GM21786 (cell line): ENCODE measurements around the gene B4GALT6.
A peak's percentile ranks its signal among the peaks of the same experiment; 100 is the strongest.
"Not testable (repeated sequence)": the region's sequence is repeated elsewhere in the genome, so short reads cannot be mapped to it uniquely, and the experiment has no call there.

Source experiments
- ATAC-seq: cut with Tn5 transposase; IDR thresholded peaks from one replicate; pipeline ENCODE4 v1.9.1; 2021; ENCODE audit not compliant: unreplicated experiment

The B4GALT6 gene

GRCh38 chr18:31684279-31685096 lies at the start of gene B4GALT6:
B4GALT6 (minus strand) TSS chr18:31684581; CDS start chr18:31684426, 155 bp downstream.
- peak; percentile 25 for ATAC-seq

GRCh38 chr18:31731628-31732027 lies 47.2 kb upstream of the B4GALT6 start:
- ATAC-seq: no peak

DNA sequence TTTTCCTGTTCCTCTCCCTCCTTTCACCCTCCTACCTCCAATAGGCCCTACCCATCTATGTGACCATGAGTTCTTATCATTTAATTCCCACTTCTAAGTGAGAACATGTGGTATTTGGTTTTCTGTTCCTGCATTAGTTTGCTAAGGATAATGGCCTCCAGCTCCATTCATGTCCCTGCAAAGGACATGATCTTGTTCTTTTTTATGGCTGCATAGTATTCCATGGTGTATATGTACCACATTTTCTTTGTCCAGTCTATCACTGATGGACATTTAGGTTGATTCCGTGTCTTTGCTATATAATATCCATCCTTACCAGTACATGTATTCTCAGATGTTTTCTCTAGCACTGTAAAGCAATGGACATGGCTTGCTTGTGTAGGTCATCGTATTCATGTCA lies 44.8 kb upstream of the B4GALT6 start:
- ATAC-seq: not testable (repeated sequence)

DNA sequence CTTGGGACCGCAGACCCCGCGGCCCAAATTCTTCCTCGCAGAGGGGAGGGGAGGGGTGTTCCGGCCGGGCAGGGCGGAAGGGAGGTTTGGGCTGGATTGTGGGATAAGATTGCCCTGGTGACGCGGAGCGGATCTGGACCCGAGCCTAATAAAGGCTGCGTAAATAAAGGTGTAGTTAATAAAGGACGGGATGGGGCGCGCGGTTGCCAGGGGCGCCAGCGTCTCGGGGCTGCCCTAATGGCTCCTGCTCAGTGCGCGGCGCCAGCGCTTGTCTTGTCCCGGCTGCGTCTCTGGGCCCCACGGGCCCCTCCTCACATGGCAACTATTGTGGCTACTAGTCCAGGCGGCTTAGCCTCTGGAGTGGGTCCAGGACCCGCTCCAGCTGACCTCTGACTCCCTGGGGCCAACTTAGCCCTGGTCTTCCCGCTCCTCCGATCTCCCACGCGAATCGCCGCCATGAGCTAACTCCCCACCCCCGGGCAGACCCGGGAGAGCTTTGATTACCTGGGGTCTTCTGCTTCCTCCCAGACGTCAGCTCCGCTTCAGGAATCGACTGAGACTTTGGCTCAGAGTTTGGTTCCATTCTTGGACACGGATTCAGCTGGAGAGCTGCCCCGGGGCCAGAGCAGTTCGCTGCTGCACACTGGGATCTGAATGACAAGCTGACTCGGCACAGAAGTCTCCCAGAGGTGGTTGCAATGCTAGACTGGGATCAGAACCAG lies 39.8 kb upstream of the B4GALT6 start:
- ATAC-seq: no peak

DNA sequence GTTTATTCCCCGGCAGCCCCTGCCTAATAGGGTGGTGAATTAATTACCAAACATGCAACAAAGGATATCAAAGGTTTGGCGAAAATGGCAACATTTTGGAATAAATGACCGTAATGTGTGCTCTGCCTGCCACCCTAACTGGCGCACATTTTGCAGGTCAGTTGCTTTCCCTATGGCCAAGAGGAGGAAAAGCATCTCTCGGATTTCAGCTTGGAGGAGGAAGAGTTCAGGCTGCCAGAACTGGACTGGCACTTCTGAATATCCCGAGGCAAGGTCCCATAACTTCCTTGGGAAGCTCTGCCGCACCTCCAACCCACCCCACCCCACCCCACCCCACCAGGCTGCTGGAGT lies 39.2 kb upstream of the B4GALT6 start:
- ATAC-seq: no peak

DNA sequence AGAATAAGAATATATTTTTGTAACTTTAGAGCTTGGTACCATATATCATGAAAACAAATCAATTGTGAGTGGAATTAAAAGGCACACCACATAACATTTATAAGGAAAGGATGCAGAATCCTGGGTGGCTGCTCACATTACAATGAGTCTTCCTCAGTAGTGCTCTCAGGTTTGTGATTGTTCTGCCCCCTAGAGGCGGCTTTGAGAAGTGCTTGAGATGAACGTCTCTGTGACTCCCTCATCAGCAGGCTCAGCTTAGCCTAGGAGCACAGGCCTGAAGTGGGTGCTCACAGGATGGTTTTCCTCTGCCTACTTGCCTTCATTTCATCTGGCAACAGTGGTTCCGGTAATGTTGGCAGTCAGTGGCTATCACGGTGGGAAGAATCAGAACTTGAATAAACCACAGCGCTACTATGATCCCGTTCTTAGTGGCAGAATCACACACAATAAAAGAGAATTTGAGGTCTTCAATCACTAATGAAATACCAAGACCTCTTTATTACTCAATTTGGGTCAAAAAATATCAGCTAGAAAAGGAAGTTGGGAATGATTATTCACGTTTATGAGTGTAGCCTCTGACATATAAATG lies 38.1 kb upstream of the B4GALT6 start:
- peak; percentile 90 for ATAC-seq

GRCh38 chr18:31721601-31722000 lies 37.2 kb upstream of the B4GALT6 start:
- ATAC-seq: no peak

DNA sequence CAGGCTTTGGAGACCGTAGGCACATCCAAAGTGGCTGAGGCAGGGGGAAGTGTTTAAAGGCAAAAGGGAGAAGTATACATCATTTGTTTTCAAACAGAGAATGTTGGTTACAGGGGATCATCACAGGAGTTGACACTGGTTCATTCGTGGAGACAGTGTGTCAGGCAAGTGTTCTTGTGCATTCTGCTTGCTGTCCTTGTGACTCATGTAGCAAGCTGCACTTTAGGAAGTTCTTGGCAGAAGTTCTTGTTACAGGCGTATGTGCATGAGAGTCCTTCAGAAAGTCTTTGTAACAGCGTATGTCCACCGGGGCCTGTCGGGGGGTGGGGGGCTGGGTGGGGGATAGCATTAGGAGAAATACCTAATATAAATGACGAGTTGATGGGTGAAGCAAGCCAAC lies 36.5 kb upstream of the B4GALT6 start:
- ATAC-seq: no peak

GRCh38 chr18:31719363-31720006 lies 35.1 kb upstream of the B4GALT6 start:
- no peak for ATAC-seq

- ATAC-seq: no peak
Observed at GRCh38 chr18:31718386-31718785, 34.0 kb upstream of the B4GALT6 start.

- ATAC-seq: peak; percentile 43
Observed at GRCh38 chr18:31716362-31716761, 32.0 kb upstream of the B4GALT6 start.

DNA sequence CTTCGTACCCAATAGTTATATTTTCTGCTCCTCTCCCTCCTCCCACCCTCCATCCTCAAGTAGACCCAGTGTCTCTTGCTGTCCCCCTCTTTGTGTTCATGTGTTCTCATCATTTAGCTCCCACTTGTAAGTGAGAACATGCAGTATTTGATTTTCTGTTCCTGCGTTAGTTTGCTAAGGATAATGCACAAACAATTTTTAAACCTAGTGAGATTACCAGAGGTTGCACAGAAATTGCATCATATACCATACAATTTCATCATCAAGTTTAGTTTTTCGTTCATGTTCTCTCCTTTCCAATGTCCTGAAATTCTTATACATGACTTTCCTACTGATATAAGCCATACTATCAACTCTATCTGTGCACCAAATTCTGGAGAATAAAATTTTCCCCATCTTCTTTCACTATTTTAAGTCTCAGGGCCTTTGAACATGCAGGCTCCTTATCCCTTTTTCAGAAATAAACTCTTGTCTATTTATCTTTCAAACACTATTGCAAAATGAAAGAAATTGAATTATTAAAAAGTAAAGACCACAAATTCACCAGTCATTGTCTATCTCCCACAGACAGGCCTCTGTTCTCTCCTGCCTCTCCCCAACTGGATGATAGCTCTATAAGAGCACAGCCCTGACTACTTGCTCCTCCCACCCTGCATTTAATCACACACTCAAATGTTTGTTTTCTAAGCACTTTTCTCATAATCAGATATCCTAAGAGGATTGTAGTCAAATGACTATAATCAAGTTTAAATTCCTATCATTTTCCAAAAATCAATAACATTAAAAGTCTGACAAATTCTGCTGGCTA lies 27.2 kb upstream of the B4GALT6 start:
- ATAC-seq: no peak

DNA sequence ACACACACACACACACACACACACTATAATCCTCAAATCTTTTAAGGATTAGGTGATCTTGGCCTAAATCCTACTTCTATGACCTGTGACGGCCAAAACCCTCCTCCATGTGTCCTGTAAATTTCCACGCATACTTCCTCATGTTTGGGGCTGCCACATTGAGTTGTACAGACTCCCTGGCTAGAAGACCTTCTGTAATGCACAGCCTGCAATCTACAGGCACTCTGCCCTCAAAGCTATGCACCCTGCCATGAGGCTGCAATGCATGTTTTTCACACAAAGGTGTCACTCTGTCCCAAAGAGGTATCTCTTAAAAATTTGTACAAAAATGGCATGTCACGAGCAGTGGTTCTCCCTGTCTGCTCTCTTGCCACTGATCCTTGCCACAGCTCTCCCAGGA lies 26.4 kb upstream of the B4GALT6 start:
- no peak for ATAC-seq

DNA sequence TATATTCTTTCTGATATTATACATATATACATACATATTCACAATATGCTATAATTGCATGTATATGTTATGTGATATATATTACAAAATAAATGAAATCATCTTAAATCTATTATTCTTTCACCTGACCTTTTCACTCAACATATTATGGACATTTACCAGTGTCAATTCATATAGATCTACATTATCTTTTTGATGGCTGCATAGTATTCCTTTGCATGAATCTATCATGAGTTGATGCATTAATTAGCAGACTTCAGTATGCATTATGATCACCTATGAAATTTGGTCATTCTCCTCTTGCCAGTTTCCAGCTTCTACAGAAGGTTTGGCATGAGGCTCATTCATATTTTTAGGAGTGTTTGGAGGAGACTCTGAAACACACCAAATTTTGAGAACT lies 23.4 kb upstream of the B4GALT6 start:
- ATAC-seq: no peak

DNA sequence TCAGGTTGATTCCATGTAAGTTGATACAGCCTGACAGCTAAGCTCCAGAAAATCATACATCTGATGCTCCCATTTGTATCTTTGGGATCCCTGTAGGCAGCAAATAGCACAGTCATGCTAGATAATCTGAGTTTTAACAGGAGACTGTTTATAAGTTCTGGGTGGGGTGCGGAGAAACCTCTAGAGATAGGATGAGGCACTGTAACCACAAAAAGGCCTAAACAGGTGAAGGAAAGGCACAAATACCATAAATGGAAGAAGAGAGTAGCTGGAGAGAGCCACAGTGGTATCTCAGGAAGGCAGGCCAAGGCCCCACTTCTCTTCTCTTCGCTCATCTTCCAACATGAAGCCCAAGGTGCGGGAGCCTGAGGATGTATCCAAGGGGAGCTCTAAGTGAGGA lies 18.1 kb upstream of the B4GALT6 start:
- ATAC-seq: no peak

- ATAC-seq: no peak
Observed at GRCh38 chr18:31701744-31702143, 17.4 kb upstream of the B4GALT6 start.

DNA sequence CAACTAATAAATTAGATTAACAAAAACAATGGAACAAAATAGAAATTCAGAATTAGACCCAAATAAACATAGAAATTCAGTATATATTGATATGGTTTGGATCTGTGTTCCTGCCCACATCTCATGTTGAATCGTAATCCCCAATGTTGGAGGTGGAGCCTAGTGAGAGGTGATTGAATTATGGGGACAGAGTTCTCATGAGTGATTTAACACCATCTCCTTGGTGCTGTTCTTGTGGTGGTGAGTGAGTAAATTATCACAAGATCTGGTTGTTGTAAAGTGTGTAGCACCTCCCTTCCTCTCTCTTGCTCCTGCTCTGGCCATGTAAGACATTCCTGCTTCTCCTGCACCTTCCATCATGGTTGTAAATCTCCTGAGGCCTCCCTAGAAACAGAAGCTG lies 16.6 kb upstream of the B4GALT6 start:
- no peak for ATAC-seq

GRCh38 chr18:31697351-31698298 lies 13.2 kb upstream of the B4GALT6 start:
- no peak for ATAC-seq

DNA sequence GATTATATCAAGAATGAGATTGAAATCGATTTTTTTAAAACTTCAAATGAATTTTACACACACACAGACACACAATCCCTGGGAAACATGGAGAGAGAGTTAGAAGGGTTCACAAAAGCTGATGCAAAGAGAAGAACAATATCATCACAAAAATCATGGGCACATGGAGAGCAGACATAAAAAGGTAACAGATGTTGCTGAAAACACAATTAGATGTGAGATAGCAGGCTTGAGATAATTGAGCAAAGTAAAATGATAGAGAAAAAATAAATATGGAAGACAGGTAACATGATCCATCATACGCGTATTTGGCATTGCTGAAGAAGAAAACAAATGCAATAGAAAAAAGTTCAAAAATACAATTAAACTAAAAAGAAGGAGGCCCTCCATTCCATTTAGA lies 11.6 kb upstream of the B4GALT6 start:
- no peak for ATAC-seq

DNA sequence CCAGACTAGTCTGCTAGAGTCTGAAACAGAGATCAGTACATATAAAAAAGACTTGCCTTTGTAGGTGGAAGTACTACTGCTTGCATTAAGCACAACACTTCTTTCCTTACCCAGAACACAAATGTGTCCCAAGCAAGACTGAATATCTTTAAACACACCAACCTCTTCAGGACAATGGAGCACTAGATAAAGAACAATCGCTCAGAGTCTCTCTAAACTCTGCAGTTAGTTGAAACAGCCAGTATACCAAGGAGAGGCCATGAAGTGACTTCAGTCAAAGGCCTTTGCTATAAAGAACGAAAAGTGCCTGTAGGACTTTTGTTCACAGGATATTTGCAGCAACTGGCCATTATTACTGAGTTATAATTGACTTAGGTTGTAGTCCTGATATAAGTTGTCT lies 9.9 kb upstream of the B4GALT6 start:
- no peak for ATAC-seq
